GM21619 (cell line): ENCODE data around the gene TMEM171.

Experiments used
- ATAC-seq: cut with Tn5 transposase; IDR thresholded peaks from one replicate; pipeline ENCODE4 v1.9.1; 2021; ENCODE audit not compliant: unreplicated experiment

TMEM171 gene

DNA sequence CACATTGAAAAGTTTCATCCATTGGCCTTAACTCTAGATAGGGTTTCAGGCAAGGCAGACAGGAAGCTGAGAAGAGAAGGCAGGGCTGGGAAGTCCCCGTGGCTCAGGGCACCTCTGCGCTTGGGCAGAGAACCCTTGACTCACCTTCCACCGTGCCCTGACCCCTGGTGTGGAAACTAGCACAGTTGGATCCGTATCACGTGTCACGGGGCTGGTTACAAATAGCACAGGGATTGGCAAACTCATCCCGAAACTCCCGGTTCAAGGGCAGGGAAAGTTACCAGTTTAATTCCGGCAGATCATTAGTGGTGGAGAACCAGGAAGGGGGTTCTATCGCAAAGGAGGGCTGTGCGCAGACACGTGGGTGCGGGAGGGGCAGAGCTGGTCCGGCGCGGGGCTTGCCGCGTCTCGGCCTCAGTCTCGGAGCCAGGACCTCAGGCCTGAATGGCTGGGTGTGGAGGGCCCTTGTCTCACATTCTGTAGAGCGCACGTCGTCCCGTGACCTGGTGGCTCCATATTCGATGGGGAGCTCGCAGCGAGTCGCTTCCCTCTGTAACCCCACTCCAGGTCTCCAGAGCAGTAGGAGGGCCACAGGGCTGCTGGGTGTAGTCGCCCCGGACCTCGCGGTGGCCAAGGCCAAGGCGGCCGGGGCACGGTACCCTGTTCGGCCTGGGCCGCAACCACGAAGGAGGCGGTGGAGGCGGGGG, 771 bp upstream of the TMEM171 start:
- no peak for ATAC-seq

DNA sequence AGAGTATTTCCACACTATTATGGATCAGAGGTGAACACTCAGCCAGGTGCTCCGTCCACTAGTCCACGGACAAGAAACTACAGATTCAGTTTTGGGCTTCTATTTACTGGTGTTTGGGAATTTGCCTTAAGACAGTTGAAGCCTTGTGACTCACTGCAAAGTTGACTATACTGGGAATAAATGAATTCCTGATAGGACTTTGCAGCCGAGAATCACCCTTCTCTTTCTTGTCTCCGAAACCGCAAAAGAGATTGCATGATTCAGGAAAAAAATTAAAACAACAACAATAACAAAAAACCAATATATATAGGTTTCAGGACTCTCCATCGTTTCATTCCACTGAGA, 716 bp downstream of the TMEM171 start:
- ATAC-seq = no peak

DNA sequence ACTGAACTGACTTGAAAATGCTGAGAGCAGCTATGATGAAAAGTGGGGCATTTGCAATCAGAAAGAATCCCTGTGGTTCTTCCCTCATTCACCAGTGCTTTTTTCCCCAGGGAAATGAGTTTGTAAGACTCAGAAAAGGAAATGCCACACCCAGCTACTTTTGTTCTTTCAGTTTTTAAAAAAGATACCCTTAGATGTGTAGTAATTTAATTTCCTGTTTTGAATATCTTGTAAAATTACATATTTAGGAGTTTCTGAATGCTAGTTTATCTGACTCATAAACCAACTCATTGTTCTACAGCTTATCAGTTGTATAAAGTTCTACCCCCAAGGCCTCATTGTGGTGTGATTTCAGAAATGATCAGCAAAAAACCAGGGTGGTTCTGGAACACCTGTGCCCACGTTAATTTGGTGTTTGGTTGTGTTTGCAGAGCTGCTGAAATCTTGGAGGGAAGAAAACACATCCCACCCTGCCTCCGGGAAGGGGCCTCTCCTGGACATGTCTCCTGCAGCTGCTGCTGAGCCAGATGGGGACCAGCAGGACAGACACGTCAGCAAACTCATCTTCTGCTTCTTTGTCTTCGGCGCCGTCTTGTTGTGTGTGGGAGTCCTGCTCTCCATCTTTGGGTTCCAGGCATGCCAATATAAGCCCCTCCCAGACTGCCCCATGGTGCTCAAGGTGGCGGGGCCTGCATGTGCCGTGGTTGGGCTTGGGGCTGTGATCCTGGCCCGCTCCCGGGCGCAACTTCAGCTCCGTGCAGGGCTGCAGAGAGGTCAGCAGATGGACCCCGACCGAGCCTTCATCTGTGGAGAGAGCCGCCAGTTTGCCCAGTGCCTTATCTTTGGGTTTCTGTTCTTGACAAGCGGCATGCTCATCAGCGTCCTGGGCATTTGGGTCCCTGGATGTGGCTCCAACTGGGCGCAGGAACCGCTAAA, 2.8 kb downstream of the TMEM171 start:
- ATAC-seq = no peak

DNA sequence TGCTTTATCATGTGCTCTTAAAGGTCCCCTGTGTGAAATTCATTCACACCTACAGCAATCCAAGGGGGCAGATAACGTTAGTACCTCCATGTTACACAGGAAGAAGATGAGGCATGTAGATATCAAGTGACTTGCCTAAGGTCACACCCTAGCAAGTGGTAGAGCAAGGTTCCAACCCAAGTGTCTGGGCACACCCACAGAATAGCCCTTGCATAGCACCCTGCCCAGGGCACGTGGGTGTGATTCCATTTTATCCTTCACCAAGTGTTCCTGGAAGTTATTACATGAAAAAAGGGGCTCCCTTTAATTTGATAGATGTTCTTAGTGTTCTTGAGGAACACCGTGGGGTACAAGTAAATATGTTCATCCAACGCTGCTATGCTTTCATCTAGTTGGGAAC, 4.9 kb downstream of the TMEM171 start:
- ATAC-seq = no peak

DNA sequence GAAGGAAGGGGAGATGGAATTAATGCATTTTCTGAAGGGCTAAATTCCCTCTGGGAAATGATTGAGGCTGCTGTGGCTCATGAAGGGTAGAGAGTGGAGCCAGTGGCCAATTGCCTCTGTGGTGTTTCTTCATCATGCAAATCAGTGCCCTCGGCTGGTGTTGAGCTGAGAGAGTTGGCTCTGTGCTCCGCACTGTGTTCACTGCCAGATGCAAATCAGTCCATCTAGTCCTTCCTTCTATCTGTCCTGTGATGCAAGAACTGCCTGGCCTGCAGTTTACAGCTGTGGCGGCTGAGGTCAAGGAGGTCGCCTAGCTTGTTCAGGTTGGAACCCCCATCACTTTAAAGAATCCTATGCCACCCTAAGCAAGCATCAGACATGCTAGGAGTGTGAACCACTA, 6.0 kb downstream of the TMEM171 start:
- ATAC-seq = no peak

DNA sequence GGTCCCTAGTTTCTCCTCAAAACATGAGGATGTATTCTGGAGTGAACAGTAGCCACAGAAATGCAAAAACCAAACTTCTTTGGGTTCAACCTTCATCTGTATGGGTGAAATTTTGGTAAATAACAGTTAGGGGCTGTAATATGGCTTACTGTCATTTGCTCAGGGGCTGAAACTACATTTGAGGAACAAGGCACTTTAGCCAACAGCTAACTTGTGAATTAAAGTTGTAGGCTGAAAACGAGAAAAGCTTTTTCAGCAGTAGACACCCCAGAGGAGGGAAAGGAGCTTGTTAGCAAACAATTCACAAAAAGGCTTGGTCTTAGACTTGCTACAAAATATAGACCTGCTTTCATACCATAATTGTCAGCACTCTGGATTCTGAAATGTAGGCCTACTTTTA, 6.6 kb downstream of the TMEM171 start:
- no peak for ATAC-seq

DNA sequence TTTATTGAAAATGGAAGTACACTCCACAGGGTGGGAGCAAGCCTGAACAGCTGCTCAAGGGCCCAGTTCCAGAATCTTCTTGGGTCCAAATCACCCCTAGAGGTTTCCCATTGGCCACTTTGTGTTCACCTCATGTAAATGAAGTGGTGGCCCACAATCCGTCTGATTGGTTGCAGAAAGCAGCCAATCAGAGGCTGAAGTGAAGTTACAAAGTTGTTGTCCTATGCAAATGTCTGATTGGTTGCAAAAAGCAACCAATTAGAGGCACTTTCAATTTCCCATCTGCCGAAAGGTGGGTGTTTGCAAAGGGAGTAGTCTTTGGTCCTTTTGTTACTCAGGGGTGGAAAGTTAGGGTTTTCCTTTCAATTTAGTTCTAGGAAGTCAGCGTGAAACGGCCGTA, 8.8 kb downstream of the TMEM171 start:
- ATAC-seq = no peak

DNA sequence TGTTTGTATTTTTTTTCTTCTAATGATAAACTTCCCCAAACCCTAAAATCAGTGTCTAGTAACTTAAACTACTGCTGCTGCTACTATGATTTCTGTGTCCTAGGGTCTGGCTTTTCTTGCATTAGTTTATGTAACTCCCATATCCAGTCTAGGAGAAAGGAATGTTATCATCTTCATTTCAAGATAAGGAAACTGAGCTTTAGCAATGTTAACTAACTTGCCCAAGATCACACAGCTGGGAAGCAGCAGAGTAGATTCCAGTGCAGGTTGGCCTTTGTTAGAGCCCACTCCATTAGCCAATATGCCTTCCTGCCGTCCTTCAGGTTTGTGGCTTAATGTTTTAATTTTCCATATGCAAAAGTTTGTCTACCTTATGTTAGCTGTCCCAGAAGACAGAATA, 10.4 kb downstream of the TMEM171 start:
- no peak for ATAC-seq

DNA sequence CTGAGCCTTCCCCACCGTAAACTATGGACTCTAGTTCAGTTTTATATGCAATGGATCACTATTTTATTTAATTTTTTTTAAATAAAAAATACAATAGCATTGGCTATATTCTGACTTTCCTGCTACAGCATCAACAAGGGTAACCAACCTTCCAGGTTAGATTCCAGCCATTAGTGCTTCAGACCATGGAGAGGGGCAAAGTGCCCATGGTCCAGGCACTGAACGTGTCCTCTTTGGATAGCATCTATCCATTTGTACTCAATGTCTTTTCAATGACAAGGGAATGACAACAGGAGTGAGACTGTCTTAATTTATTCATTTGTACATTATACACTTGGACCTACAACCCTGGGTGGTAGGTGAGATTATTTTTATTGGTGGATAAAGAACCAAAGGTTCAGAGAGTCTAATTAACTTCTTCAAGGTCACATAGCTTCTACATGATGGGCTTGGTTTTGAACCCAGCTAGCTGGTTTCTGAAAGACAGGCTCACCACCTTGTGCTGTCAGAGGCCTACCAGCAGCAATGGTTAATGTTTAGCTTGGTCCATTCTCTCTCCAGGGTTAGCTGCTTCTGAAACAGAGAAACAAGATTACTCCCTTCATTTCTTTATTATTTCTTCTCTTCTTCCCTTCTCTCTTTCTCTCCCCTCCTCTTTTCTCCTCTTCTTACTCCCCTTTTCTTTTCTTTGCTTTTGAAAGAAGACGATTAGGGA, 11.5 kb downstream of the TMEM171 start:
- ATAC-seq = no peak

DNA sequence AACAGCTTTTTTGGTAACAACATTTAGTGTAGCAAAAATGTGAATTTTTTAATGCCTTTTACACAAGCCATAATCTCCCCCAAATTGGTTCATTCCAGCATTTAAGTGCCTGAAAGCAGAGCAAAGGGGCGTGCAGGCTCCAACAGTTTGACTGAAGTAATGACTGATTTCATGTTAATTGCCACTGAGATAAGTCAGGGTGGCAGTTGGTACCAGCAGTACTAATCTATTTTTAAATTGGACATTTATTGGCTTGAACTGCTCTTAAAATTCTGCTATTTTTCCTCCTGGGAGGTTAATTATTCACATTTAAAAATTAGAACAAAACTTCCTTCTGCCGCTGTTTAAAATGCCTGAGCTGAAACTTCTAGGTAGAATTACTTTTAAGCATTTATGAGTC, 12.4 kb downstream of the TMEM171 start:
- ATAC-seq = no peak

DNA sequence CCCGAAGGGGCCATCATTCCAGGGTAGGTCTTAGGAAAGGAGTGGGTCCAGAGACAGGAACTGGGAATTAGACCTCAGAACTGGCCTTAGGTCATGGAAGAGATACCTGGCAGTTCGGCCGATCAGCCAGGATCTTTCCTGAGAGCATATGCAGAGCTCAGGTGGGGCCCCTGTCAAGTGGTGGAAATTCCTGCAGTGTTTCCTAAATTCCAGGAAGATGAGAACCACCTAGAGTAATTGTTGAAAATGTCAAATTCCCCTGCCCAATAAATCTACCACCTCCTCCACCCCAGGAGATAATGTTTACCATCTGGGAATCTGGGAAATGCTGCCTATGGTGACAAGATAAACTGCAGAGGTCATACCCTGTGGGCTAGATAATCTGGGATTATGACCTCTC, 14.6 kb downstream of the TMEM171 start:
- no peak for ATAC-seq

DNA sequence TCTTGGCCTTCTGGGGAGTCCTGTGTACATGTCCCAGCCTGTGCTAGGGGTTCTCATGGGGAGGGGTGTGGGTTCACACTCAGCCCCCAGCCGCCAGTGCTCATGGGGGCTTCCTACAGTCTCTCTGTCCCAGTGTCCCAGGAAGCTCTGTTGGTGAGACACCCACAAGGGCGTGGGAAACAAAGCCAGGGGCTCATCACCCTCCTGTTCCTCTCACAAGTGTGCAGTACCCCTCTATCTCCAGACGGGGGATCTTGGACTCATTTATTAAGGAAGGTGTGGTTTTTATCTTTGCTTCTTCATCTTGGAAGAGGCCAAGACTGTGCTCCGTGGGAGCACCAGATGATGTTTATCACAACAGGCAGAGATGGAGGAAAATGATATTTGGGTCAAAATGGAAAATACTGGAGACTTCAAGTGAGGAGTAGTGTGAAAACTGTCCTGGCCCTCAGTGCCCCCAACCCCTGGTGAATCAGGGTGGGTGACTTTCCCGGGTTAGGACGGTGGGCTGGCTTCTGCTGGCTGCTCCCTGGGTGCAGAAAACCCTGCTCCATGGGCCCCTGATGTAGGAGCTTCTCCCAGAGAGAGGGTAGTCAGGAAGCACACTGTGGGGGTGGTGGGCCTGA, 15.2 kb downstream of the TMEM171 start:
- no peak for ATAC-seq

DNA sequence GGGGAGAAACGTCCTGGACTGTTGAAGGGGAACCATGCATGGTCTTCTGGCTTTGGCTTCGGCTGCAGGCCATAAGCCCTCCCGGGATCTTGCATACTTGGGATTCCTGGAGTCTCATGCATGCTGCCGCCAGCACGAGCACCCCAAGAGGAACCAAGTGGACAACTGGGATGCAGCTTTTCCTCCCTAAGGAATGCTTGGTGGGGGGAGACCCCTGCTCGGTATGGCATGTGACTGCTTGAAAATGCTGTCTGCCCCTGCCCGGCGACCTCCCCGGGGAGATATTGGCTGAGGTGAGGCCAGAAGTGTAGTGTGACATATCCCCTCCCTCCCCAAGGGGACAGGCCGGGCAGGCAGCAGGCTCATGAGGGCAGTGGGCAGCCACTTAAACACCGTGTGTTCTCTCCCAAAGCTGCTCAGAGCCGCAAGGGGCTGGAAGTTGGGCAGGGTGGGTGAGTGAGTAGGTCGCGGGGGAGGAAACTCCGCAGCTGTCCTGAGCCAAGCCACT, 15.7 kb downstream of the TMEM171 start:
- ATAC-seq = no peak

DNA sequence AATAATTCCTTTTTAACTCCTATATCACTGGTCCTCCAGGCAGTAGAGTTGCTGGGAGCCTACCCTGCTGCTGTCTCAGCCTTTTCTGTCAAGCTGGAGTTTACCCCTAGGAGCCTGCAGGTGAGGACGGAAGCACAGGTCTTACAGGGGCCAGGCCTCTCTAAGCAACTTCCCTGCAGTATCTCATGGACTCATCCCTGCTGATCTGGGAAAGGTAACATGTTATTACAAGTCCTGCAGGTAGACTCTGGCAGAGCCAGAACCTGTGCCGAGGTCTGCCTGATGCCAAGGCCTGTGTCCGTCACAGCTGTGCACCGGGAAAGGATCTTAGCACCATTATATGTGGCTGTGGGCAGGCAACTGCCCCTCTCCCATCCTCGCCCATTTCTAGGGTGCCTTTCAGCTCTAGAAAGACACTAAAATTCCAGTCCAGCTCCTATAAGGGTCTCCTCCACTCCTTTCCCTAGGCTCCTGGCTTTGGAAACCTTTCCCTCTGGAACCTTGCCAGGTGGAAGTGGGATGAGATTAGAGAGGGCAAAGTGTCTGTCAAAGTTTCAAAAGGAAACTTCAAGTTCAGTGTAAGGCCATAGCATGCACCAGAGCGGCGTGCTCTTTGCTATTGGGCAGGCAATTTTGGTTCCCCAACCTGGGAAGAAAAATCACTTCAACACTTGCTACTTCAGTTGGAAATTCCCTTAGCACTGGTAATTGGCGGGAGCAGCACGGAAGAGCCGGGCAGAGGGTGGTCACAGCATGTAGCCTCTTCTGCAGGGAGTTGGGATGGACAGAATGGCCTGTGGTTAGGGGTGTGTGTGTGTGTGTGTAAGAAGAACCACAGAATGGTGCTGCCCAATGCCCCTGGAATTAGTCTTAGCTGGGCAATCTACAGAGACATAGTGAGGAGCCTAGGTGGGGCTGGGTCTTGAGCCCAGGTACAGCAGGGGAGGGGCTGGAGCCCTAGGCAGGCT, 17.5 kb downstream of the TMEM171 start:
- ATAC-seq = no peak

DNA sequence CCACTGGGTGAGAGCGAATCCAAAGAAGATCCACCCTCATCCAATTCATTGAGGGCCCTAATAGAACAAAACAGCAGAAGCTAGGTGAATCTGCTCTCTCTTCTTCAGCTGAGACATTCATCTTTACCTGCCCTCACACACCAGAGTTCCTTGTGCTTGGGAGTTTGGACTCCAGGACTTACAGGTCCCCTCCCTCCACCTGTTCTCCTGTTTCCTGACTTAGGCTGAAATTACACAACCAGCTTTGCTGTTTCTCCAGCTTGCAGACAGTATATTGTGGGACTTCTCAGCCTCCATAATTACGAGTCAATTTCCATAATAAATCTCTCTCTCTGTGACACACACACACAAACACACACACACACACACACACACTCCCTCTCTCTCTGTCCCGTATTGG, 19.1 kb downstream of the TMEM171 start:
- ATAC-seq = no peak

DNA sequence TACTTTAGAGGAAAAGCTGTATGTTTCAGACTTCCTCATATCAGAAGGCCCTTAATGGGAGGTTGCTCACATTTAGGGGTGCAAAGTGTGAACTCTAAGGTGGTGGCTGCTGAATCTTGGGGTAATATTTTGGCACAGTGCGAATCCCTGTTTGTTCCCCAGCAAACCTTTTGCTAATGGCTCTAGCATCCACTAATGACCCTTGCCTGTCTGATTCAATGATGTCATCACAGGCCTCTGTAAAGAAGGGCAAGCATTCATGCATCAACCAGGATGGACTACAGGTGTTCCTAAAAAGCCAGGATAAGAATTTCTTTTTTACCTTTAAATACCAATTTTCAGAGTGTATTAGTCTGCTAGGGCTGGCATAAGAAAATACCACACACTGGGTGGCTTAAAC, 20.4 kb downstream of the TMEM171 start:
- no peak for ATAC-seq

DNA sequence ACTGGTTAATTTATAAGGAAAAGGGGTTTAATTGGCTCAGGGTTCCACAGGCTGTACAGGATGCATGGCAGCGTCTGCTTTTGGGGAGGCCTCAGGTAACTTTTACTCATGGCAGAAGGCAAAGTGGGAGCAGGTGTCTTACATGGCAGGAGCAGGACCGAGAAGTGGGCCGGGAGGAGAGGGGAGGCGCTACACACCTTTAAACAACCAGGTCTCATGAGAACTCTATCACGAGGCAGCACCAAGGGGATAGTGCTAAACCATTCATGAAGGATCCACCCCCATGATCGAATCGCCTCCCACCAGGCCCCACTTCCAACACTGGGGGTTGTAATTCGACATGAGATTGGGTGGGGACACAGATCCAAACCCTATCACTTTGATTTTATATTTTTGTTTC, 21.7 kb downstream of the TMEM171 start:
- no peak for ATAC-seq

DNA sequence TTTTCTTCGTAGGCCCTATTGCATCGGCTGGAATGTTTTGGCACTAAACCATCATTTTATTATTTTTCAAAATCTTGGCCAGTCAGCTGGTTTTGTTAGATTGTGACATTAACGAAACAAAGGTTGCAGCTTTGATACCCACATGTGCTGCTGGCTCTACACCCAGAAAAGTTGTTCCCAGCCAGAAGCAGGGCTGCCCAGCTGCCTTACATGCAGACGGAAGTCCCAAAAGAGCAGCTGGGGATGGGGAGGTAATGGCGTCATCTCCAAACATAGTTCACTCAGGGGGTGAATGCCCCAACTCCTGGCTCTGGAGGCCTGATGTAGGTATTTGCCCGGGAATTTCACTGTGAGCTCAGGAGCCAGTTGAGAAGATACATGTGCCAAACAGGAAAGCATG, 23.3 kb downstream of the TMEM171 start:
- no peak for ATAC-seq

DNA sequence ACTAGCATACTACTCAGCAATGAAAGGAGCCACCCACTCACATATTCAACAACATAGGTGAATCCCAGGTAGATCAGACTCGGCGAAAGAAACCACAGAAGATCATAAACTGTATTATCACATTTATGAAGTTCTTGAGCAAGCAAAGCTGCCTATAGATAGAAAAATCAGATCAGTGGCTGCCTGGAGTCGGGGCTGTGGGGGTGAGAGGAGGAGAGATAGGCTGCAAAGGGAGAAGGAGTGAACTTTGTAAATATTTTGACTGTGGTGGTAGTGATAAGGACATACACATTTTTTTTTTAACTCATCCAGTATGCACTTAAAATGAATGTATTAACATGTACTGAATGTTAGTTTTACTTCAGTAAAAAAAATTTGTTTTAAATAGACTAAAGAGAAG, 29.2 kb downstream of the TMEM171 start:
- no peak for ATAC-seq

DNA sequence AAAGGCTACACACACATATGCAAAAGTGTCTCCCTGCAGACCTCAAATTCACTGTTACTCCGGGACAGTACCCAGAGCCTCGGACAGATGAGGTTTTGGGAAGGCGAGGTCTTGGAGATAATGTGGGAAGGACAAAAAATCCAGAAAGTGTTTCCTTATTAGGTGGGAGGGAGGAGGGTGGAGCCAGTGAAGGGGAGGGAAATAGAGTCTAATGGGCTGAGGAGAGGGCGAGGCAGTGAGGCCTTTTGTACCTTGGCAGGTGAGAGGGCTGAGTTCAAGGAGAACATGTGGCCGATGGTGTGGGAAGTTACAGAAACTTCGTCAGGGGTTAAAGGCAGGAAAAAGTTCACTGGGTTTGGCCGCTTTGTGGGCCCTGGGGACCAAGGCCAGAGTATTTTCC, 30.5 kb downstream of the TMEM171 start:
- ATAC-seq = no peak
